SKM-1 (cell line): ENCODE measurements around the gene STAB1.
A peak's percentile ranks its signal among the peaks of the same experiment; 100 is the strongest.
"Not testable (repeated sequence)": the region's sequence is repeated elsewhere in the genome, so short reads cannot be mapped to it uniquely, and the experiment has no call there.

Source experiments
- DNase-seq: peaks from one replicate; lab custom pipeline; 2025; ENCODE audit not compliant: unreplicated experiment; lab: John Stamatoyannopoulos, UW

STAB1 gene

DNA sequence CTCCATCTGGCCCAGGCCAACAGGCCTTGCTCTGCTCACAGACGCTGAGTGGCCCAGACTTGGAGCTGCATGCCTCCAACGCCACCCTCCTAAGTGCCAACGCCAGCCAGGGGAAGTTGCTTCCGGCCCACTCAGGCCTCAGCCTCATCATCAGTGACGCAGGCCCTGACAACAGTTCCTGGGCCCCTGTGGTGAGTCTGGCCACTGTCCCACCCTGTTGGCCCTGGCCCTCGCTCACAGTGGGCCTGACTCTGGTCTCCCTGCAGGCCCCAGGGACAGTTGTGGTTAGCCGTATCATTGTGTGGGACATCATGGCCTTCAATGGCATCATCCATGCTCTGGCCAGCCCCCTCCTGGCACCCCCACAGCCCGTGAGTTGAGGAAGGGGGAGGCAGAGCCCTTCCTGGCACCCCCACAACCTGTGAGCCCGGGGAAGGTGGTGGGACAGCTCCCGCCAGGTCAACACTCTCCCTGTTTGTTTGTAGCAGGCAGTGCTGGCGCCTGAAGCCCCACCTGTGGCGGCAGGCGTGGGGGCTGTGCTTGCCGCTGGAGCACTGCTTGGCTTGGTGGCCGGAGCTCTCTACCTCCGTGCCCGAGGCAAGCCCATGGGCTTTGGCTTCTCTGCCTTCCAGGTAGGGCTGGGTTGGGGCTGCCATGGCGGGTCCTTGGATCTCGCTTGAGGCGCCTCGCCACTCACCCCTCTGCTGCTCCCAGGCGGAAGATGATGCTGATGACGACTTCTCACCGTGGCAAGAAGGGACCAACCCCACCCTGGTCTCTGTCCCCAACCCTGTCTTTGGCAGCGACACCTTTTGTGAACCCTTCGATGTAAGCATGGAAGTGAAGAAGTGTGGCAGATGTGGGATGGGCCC is 28.5 kb downstream of the STAB1 start:
- no peak for DNase-seq

DNA sequence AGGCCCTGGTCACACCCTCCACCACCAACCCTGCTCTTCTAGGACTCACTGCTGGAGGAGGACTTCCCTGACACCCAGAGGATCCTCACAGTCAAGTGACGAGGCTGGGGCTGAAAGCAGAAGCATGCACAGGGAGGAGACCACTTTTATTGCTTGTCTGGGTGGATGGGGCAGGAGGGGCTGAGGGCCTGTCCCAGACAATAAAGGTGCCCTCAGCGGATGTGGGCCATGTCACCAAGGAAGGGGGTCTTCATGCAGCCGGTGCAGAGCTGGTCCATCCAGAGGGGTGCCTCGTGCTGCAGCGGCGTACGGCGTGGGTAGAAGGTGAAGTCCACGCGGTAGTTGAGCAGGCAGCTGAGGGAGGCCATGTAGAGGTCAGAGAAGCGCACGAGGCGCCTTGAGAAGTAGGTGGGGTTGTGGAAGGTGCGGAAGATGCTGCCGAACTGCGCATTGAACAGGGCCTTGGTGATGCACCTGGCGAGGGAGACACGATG is 29.2 kb downstream of the STAB1 start:
- DNase-seq = no peak

DNA sequence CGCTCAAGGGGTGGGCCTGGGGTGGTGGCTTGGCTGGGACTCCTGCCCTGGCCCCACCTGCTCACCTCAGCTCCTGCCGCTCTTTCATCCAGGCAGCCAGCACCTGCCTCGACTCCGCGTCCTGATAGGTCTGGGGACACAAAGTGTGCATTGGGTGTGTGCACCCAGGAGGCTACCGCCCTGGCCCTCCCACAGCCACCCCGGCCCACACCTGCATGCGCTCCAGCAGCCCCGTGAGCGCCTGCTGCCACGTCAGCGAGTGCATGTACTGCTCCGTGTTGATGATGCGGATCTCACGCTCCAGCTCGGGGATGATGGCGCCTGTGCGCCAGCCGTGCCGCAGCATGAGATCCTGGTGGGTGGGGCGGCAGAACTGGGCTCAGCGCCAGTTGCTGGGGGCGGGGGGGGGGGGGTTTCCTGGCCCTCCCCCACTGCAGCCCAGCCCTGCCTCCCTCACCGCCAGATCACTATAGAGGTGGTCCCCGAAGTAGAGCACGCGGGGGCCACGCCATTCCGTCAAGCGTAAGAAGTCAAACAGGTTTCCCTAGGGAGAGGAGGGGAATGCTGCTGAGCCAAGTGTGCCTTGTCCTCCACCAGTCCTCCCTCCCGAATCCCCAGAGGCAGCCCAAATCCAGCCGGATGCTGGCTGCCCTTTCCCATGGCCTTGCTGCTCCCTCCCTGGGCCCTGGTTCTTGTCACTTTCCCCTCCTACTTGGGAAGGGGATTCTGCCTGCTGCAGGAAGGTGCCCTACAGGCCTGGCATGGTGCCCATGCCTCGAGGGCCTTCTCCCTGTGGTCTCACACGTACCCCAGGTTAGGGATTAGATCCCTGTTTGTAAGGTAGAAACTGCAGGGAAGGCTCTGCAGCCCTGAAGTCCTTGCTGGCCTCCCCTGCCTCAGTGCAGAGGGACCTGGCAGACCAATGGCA is 29.9 kb downstream of the STAB1 start:
- DNase-seq = no peak

DNA sequence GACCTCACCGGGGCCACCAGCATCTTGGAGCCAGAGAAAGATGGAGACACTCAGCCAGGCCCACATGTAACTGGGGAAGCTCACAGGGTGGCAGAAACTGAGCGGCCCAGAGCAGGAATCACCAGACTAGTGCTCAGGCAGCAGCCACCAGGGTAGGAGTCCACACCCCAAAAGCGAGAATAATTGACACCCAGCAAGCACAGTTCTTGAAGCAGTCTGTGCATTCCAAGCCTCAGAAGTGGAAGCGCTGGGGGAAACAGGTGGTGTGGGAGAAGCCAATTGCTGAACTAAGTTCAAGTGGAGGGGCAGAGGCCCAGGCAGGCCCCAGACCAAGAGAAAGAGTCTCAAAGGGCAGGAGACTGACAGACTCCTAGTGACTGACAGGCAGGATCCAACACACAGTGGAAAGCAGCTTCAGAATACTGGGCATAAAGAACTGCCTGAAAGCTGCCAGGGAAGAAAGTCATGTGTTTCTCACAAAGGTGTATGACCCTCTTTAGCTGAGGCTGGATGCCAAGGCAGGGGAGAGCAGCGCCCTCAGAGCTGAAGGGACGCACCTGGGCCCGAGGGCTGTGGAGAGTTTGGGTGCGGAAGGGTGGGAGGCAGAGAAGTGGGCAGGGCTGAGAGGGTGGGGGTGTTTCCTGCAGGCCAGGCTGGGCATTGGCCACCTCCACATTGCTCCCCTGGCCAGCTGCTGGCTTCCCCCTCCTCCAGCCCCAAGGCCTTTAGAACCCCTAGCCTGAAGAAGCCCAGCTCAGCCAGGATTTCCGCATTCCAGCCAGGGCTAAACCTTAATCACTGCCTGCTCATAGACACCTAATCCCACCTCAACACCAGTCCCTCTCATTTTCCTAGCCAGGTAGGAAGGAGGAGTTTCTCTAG is 30.8 kb downstream of the STAB1 start:
- DNase-seq = no peak

DNA sequence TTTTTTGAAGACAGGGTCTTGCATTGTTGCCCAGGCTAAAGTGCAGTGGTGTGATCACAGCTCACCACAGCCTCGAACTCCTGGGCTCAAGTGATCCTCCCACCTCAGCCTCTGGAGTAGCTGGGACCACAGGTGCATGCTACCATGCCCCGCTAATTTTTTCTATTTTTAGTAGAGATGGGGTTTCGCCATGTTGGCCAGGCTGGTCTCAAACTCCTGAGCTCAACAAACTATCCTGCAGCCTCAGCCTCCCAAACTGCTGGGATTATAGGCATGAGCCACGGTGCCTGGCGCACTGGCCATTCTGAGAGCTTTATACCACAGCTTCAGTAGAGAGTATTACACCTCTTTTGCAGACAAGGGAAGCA is 31.5 kb downstream of the STAB1 start:
- not testable (repeated sequence) for DNase-seq

DNA sequence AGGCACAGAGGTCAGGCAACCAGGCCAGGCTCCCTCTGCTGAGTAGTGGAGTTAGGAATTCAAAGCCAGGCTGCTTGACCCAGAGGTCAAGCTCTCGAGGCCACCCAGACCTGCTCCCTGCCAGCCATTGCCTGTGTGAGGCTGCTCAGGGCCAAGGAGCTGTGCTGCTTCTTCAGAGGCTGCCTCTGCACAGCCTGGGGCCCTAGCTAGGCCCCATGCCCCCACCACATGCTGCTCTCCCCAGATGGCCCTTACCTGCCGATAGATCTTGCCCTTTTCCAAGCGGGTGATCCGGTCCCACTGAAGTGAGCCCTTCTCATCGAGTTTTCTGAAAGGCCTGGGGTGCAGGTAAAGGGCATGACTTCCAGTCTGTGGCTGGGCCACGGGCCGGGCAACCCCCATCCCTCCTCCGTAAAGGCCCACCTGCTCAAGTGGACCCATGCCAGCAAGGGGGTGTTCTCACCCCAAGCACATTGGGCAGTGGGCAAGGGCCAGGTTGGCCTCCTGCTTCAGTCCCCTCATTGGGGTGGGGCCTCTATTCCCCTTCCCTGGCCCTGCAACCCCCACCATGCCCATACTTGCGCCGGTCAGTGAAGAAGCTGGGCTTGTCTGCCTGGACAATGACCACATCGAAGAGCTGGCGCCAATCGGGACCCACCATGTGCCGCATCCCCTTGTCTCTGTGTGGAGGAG is 32.0 kb downstream of the STAB1 start:
- no peak for DNase-seq

DNA sequence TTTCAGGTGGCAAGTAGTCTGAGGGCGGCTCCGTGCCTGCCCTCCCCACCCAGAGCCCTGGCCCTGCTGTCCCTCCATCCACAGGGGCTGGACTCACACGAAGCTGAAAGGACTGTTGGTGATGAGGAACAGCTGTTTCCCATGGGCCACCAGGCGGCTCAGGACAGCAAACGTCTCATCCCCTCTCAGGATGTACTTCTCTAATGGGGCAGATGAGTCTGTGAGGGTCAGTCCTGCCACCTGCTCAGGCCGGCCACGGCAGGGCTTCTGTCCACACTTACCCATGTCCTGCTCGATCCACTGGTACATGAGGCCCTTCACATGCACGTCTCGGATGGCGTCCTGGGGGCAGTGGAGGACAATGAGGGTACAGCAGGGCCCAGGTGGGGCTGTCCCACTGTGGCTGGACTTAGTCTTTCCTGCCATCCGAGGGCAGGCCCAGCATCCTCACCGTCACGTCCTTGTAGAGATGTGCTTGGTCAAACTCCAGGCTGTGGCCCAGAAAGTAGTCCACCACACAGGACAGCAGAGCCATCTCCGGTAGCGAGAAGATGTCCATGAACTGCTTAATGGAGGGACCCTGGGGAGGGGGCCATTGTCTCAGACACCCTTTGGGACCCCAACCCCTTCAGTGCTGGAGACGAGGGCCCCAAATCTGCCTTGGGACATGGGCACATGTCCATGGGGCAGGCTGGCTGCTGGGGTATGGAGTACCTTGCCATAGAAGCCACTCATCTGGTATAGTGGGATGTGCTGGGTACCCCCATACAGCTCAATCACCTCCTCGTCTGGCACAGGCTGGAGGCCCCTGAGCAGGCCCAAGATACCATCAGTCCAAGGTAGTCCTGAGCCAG is 32.8 kb downstream of the STAB1 start:
- no peak for DNase-seq

DNA sequence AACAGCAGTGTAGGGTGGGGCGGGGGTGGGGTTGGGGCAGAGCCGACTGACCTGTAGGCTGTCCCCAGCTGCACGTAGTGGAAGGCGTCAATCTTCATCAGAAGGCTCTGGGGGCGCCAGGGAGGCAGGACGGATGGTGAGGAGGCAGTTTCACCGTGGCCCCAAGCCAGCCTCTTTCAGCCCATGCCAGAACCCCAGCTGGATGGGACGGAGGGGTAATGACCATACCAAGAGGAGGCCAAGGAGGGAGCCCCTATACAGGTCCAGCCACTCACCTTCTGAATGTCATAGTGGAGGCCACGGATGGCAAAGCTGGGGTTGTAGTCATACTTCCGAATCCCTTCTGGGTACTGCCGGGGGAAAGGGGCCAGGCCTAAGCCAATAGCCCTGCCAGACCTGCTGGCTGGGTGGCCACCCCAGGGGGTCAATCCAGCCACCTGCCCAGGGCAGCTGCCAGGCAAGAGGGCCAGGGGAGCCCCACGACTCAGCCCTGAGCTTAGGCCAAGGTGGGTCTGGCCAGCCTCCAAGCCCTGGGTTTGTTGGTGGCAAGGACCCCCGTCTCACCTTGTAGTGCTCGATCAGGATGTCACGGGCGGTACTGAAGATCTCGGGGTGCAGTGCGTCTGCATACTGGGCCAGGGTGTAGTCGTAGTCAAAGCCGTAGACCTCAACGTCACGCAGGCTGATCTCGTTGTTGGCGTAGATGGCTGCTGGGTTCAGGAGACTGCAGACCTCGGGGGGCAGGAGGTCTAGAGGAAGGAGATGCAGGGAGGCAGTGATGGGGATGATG is 33.6 kb downstream of the STAB1 start:
- DNase-seq = no peak

DNA sequence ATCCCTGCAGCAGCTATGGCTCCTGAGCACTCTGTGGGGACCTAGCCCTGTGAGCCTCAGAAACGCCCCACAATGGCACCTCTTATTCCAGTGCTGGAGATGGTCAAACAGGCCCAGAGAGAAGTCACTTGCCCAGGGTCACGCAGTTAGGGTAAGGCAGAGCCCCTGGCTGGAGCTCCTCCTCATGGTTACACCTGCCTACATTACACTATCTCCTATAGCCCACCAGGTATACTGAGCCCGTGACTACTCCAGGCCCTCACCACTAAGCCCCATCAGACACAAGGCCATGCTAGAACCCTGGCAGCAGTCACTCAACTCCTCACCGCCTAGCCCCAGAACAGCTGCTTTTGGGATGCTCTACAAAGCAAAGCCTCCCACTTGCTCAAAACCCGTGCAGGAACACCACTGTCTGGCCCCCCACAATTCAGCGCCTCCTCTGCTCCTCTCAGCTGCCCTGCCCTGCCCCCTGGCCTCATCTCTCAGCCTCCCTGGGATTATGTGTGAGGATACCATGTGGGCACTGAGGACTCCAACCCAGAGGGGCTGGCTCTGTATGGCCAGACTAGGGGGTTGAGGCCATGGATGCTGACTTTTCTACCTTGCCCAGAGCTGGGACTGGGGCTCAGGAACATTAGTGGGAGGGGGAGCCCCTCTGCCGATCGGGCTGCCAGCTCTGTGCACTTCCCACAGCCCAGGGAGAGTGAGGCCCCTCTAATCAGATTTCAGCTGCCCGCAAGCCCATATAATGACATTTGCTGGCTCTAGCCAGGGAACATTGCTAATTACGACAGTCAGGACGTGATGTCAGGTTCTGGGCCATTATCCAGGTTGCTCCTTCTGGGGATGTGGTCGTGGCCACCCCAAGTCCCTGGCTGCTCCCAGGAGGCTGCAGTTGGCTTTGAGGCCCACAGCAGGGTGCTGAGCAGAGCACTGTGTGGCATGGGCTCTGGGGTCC is 34.5 kb downstream of the STAB1 start:
- no peak for DNase-seq

DNA sequence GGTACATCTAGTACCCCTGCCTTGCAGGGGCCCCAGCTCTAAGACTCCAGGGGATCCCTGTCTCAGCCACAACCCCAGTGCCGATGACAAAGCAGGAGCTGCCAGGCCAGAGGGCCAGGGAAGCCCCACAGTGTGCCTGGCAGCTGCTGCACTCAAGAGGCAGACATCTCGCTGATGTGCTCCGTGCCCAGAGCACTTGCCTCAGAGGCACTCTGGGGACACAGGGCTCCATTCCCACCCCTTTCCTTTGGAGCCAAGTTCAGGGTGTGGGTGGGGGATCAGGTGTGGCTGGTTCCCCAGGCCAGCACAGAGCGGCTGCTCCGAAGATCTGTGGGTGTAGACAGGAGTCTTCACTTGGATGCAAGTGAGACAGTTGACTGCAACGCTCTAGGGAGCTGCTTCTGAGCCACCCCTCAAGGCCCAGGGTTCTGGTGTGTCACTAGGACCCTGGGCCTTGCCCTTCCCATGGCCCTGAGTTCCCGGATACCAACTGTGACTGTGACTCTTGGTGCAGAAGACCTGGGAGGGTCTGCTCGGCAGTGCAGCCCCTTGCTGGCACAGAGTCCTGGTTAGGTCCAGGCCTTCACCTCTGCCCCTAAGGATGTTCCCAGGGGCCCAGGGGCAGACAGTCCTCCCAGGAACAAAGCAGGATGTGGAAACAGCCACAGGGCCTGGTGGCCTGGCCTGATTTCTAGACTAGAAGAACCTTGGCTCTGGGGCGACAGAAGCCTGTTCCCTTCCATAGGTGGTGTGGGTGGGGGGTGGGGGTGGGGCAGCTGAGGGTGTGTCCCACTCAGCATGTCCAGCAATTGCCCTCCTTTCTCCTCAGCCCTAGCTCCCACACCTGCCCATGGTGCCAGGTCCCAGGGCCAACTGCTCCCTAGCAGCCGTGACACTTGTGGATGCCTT is 36.0 kb downstream of the STAB1 start:
- no peak for DNase-seq

DNA sequence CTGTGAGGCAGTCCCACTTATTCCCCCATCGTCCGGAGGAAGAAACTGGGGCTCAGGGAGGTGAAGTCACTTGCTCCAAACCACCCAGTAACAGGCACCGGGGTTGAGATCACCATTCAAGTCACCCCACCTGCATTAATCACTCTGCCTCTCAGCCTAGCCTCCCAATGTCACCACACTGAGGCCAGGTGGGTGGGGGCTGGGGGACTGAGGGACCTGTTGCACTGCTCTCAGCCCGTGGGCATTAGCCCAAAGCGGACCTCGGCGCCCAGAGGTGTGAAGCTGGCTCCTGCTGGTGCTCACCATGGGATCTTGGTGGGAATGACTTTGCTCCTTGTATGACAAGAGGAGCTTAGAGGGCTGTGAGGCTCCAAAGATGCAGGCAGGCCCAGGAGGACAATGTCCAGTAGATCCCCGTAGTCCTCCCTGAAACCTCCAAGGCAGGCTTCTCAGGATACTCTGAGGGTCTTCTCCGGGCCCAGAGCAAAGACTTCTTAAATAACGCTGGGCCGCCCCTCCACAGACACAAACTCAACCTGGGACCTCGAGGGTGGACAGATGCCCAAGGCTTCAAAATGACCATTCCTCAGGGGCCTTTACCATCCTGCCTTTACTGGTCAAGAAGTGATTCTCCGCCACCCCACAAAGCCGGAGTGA is 36.9 kb downstream of the STAB1 start:
- DNase-seq = no peak

DNA sequence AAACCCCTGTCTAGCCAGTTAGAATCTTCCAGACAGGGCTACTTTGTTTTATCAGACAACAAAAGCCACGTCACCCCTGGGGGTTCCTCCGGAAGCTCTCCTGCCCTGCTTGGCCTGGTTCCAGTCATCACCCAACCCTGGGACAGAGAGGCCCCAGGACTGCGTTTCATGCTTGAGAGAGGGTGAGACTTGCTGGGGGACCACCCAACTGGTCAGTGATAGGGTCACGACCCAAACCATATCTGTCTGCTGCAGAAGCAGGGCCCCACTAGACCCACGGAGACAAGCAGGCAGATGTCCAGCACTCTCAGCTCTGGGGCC is 37.3 kb downstream of the STAB1 start:
- no peak for DNase-seq

DNA sequence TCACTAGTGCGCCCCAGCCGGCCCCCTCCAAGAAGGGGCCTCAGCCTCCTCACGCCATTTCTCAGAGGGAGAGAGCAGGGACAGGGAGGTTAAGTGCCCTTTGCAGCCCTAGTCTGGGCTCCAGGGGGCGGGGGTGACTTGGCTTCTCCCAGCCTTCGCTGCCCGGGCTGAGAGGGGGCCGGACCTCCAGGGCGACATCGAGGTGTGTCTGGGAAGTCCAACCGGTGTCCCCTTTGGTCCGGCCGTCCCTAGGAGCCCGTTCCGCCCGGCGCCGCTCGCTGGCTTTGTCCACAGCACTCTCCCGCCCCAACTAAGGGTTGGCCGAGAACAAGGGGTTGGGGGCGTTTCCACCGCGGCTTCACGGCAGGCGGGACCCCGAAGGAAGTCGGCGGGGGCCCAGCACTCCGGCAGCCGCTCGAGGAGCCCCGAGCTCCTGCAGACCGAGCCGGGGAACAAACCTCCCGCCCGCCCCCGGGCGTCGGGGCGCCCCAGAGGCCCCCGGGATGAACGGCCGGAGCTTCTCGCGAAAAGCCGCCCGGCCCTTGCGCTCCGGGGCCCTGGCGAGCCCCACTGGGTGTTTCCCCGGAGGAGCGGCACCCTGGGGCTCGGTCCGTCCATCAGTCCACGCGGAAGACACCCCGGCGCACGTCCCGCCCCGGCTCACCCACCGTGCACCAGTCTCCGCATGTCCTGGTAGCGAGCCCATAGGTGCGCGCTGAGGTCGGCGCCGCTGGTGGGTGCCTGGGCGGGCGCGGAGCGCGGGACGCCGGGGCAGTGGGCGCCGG is 37.9 kb downstream of the STAB1 start:
- DNase-seq = no peak

DNA sequence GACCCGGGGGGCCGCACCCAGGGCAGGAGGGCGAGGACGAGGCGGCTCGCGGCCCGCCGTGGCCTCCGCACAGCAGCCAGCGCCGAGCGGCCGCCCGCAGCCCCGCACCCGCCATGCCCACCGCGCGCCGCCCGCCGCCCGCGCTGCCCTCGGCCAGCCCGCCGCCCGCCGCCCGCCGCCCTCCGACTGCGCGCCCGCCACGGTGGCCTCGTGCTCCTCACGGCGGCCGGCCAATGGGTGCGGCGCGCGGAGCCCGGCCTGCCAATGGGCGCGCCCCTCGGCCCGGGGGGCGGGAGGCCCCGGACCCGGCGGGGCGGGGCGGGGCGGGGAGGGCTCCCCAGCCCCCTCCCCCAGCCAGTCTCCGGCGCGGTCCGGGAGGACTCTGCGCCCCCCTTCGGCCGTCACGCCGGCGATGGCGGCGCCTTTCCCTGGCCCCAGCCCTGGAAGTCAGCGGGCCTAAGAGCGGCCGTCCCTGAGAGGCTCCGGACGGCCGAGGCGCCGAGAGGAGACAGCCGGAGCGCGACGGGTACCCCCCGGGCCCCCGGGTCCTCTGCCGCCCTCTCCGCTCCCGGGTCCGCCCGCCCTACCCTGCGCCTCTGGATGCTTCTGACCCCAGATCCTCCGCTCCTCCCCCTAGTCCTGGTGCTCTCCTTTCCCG is 38.6 kb downstream of the STAB1 start, which contains the start of gene NT5DC2:
Gene NT5DC2, minus strand, starts transcription at position 235 of the 658 bp plus-strand sequence. Its CDS starts 120 bp downstream, at position 115.
- DNase-seq = peak; percentile 25
